K562 (cell line): ENCODE results near the gene RUSC1.

ENCODE experiments used
- BDP1 ChIP-seq: IDR thresholded peaks from 3 replicates; pipeline ENCODE4 v1.6.1; 2011; ENCODE audit not compliant: insufficient read length, insufficient read depth
- GATAD2A ChIP-seq: fragments of 450-650 bp; IDR thresholded peaks from 2 replicates; pipeline ENCODE4 v1.6.1; 2017
- HNRNPLL ChIP-seq: fragments of 200-400 bp; formaldehyde crosslinking; IDR thresholded peaks from 2 replicates; pipeline ENCODE4 v1.6.1; 2017; ENCODE audit warnings: low read length, low read depth, mild to moderate bottlenecking; ENCODE audit not compliant: poor library complexity, severe bottlenecking
- MLLT1 ChIP-seq, 2 experiments: fragments of 450-650 bp; IDR thresholded peaks; 2 replicates each; pipeline ENCODE4 v1.6.1; 2016
- MYNN ChIP-seq, 2 experiments: sonication (generic); formaldehyde crosslinking in 1 of 2; IDR thresholded peaks; 2 replicates each; pipeline versions ENCODE4 v1.5.0 to v1.6.1; 2016 to 2020; ENCODE audit warnings: antibody characterized with exemption in 1 of 2, missing genetic modification reagents in 1 of 2
- NCOR1 ChIP-seq: fragments of 450-650 bp; IDR thresholded peaks from 2 replicates; pipeline ENCODE4 v1.6.1; 2016; ENCODE audit warnings: mild to moderate bottlenecking, moderate library complexity

- TF ChIP-seq BDP1 (no peak), NCOR1 (no peak), MLLT1 (IDR thresholded peaks at IDR 0.05) (no peak), HNRNPLL (no peak), MYNN (IDR thresholded peaks at IDR 0.05) (0 out of 2 replicates have a peak, but pooled peaks have one; percentile 21), MYNN (CRISPR knock-in tag; IDR thresholded peaks at IDR 0.05) (no peak), GATAD2A (no peak; the same call in 1 of the 2 replicates)
These were observed 4.3 kb downstream of the RUSC1 start for GRCh38 chr1:155324717-155325602.
